Measurements from ENCODE around the gene FRAT1.

GRCh38 chr10:97328646-97329453 is 9.8 kb downstream of the FRAT1 start:
- no peak for TF ChIP-seq POLR2A (IDR thresholded peaks at IDR 0.05)
- TF ChIP-seq, protein P1, sequence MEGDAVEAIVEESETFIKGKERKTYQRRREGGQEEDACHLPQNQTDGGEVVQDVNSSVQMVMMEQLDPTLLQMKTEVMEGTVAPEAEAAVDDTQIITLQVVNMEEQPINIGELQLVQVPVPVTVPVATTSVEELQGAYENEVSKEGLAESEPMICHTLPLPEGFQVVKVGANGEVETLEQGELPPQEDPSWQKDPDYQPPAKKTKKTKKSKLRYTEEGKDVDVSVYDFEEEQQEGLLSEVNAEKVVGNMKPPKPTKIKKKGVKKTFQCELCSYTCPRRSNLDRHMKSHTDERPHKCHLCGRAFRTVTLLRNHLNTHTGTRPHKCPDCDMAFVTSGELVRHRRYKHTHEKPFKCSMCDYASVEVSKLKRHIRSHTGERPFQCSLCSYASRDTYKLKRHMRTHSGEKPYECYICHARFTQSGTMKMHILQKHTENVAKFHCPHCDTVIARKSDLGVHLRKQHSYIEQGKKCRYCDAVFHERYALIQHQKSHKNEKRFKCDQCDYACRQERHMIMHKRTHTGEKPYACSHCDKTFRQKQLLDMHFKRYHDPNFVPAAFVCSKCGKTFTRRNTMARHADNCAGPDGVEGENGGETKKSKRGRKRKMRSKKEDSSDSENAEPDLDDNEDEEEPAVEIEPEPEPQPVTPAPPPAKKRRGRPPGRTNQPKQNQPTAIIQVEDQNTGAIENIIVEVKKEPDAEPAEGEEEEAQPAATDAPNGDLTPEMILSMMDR (IDR thresholded peaks at IDR 0.05 in 8 of 11, conservative IDR thresholded peaks at IDR 0.05 in 3 of 11): no peak

Measured in spleen (tissue), 7 donors.